ENCODE results near the gene RBM20. TPM values are rescaled to one million over a fixed set of nuclear protein-coding genes. Genes with fewer than 3 reads are reported as not detected.

The RBM20 gene
- total and polyA plus RNA-seq, 2 of the 4 experiments (the other 2 are of a cell fraction), result under 0.01 to 0.15 TPM

GRCh38 chr10:110700947-110701616 lies 56.9 kb downstream of the RBM20 start:
- Histone ChIP-seq H2BK20ac (ENCODE audit: low read depth, low read length) (no peak overlapping the region), H3K79me1 (ENCODE audit: low read depth in 1 of 2, low read length in 2 of 2) (no peaks in the 10 kb centered on the region), H2BK15ac (ENCODE audit: low read depth, low read length) (no peak overlapping the region), H3K23ac (ENCODE audit: low read depth, low read length) (no peak overlapping the region), H2AFZ (replicated peaks; ENCODE audit: low read length, poor library complexity) (no peak overlapping the region), H2BK120ac (ENCODE audit: low read depth, low read length) (no peak overlapping the region), H3K4me2 (ENCODE audit: low read depth, low read length) (no peak overlapping the region), H3K27ac (ENCODE audit: insufficient read depth, low read length) (no peak overlapping the region), H3K56ac (ENCODE audit: extremely low read depth, insufficient read depth, low read length) (no peak overlapping the region), H3K4ac (ENCODE audit: low read depth, low read length) (no peak overlapping the region), H4K20me1 (ENCODE audit: insufficient read depth, low read length) (no peaks in the 10 kb centered on the region), H3K9me1 (ENCODE audit: insufficient read depth, low read length) (no peaks in the 10 kb centered on the region), H3K9ac (ENCODE audit: low read depth, low read length) (no peak overlapping the region), H3K4me1 (ENCODE audit: control insufficient read depth, insufficient read depth, low read length) (no peaks in the 10 kb centered on the region; the same call in none of the 2 replicates), H2AK9ac (replicated peaks; ENCODE audit: low read depth, low read length, poor library complexity) (peak overlapping the region; percentile 60), H2BK5ac (ENCODE audit: low read depth, low read length, poor library complexity, severe bottlenecking) (no peak overlapping the region), H3K14ac (replicated peaks; ENCODE audit: low read depth, low read length) (no peak overlapping the region), H3K4me3 (ENCODE audit: insufficient read depth, low read depth, low read length) (no peak overlapping the region), H3K27me3 (ENCODE audit: control insufficient read depth, insufficient read depth, low read length) (no peaks in the 10 kb centered on the region), H3K36me3 (ENCODE audit: control insufficient read depth, insufficient read depth, low read length) (no peaks in the 10 kb centered on the region), H3K18ac (ENCODE audit: low read depth, low read length) (no peak overlapping the region), H2AK5ac (ENCODE audit: low read depth, low read length) (no peak overlapping the region), H4K8ac (ENCODE audit: low read depth in 2 of 2, low read length in 2 of 2) (no peak overlapping the region), H4K91ac (ENCODE audit: insufficient read depth, low read depth, low read length) (no peak overlapping the region), H4K5ac (ENCODE audit: low read depth, low read length) (no peak overlapping the region), H3K9me3 (ENCODE audit: control insufficient read depth, insufficient read depth, low read length) (no peaks in the 10 kb centered on the region)
- in situ Hi-C loops (cut with MboI; ENCODE audit: low sequenced_read_pairs), result no loop called here
- BruUV-seq (replicated peaks), result no TSS peak
- no peak for TF ChIP-seq RAD21 (IDR thresholded peaks at IDR 0.05; ENCODE audit: low read length)
- no peak for TF ChIP-seq ELK1 (IDR thresholded peaks at IDR 0.05; ENCODE audit: borderline replicate concordance, low read depth, low read length)
- TF ChIP-seq POLR2A (IDR thresholded peaks at IDR 0.05; ENCODE audit: low read depth, low read length), result no peak
- TF ChIP-seq RCOR1 (IDR thresholded peaks at IDR 0.05; ENCODE audit: insufficient replicate concordance, low read length), result no peak
- TF ChIP-seq RFX5 (IDR thresholded peaks at IDR 0.05; ENCODE audit: low read depth, low read length), result no peak
- no peak for TF ChIP-seq CTCF (conservative IDR thresholded peaks at IDR 0.05; ENCODE audit: low read depth, low read length)
- no peak for TF ChIP-seq BHLHE40 (IDR thresholded peaks at IDR 0.05; ENCODE audit: low read depth, low read length)
- TF ChIP-seq MAFK (IDR thresholded peaks at IDR 0.05; ENCODE audit: low read depth, low read length), result no peak
- ATAC-seq (ENCODE audit: low read depth) (peak; percentile 27; the same call in 1 of the 2 replicates), DNase-seq (no peak)
- ChIA-PET POLR2A (ENCODE audit: unreplicated experiment) (no interaction called here), CTCF (interaction anchor here (1.4 kb wide), 1 partner anchor 29 kb away, joined by 4 read pairs; no protein-coding TSS in a partner anchor)
- 73% methylated on average over 3 of the region's 10 CpGs; no CpG with 5 or more reads in 1 of the 2 experiments for WGBS, 2 experiments (ENCODE audit: extremely low coverage in 2 of 2, insufficient read length in 1 of 2)
- intact Hi-C loops (cut with micrococcal nuclease), result no loop called here
- dilution Hi-C loops (cut with HindIII; ENCODE audit: low sequenced_read_pairs, unreplicated experiment), result no loop called here
